ENCODE measurements around the gene RAPGEF4. TPM values are rescaled to one million over a fixed set of nuclear protein-coding genes. Genes with fewer than 3 reads are reported as not detected.

The RAPGEF4 gene
- total RNA-seq, 1 experiment from 2014 or later: 1.4 TPM

GRCh38 chr2:172806996-172807395 is 71.4 kb downstream of the RAPGEF4 start:
- H3K27ac ChIP-seq (ENCODE audit: insufficient read length, low read depth, low read length): no peak overlapping the region
- H2BK5ac ChIP-seq (ENCODE audit: insufficient read length, low read length): no peak overlapping the region
- H3K4me1 ChIP-seq (ENCODE audit: insufficient read depth, low read length): no peaks in the 10 kb centered on the region
- no peak overlapping the region for H3K18ac ChIP-seq (ENCODE audit: insufficient read length, low read depth, low read length)
- no CpG with 5 or more reads among the region's 6 CpGs for WGBS (ENCODE audit: extremely low coverage, insufficient read length, low lambda C conversion rate)
- H2BK12ac ChIP-seq (ENCODE audit: insufficient read length, low read depth, low read length): no peak overlapping the region
- no peak overlapping the region for H3K4ac ChIP-seq (ENCODE audit: low read depth, low read length)
- H3K79me1 ChIP-seq (ENCODE audit: insufficient read depth, low read depth, low read length, poor library complexity, severe bottlenecking): no peaks in the 10 kb centered on the region
- no peak overlapping the region for H4K8ac ChIP-seq (replicated peaks; ENCODE audit: insufficient read length, low read depth, low read length)
- TF ChIP-seq, protein P1, sequence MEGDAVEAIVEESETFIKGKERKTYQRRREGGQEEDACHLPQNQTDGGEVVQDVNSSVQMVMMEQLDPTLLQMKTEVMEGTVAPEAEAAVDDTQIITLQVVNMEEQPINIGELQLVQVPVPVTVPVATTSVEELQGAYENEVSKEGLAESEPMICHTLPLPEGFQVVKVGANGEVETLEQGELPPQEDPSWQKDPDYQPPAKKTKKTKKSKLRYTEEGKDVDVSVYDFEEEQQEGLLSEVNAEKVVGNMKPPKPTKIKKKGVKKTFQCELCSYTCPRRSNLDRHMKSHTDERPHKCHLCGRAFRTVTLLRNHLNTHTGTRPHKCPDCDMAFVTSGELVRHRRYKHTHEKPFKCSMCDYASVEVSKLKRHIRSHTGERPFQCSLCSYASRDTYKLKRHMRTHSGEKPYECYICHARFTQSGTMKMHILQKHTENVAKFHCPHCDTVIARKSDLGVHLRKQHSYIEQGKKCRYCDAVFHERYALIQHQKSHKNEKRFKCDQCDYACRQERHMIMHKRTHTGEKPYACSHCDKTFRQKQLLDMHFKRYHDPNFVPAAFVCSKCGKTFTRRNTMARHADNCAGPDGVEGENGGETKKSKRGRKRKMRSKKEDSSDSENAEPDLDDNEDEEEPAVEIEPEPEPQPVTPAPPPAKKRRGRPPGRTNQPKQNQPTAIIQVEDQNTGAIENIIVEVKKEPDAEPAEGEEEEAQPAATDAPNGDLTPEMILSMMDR (conservative IDR thresholded peaks at IDR 0.05): no peak
- Mint-ChIP-seq H3K4me1 (peaks cover 9 to 13% of the 10 kb centered on the region in 2 experiments), H3K4me3 (no peak overlapping the region), H3K36me3 (ENCODE audit: insufficient read depth in 1 of 3, low read depth in 3 of 3) (peaks cover 5 to 23% (median 22%) of the 10 kb centered on the region in 3 experiments; a peak in 6 of 7 replicates), H3K27ac (no peak overlapping the region), H3K9me3 (peaks cover 22 to 23% of the 10 kb centered on the region in 2 experiments), H3K27me3 (ENCODE audit: low read depth) (no peaks in the 10 kb centered on the region; the same call in 1 of the 2 replicates)
- H3K23me2 ChIP-seq (ENCODE audit: insufficient read length, low read depth, low read length, poor library complexity, severe bottlenecking): no peaks in the 10 kb centered on the region
- no peak overlapping the region for H3K9ac ChIP-seq (ENCODE audit: extremely low read depth, insufficient read length, low read length)
- no peak overlapping the region for H4K5ac ChIP-seq (ENCODE audit: insufficient read length, low read depth, low read length)
- no peak overlapping the region for H3K4me2 ChIP-seq (ENCODE audit: insufficient read depth, insufficient read length, low read length)
- no peak for DNase-seq
- no peak overlapping the region for H3K14ac ChIP-seq (ENCODE audit: insufficient read depth, low read length)
- no peaks in the 10 kb centered on the region for H3K27me3 ChIP-seq (ENCODE audit: insufficient read depth, low read length)
- no peak overlapping the region for H2AK5ac ChIP-seq (ENCODE audit: insufficient read length, low read length)
- no peaks in the 10 kb centered on the region for H3K9me3 ChIP-seq (ENCODE audit: control insufficient read depth, low read depth, low read length)
- H4K91ac ChIP-seq (ENCODE audit: insufficient read length, low read depth, low read length): no peak overlapping the region
- H2BK20ac ChIP-seq (ENCODE audit: low read depth, low read length, poor library complexity, severe bottlenecking): no peak overlapping the region
- H2AFZ ChIP-seq (ENCODE audit: low read length): no peak overlapping the region
- H3K23ac ChIP-seq (ENCODE audit: insufficient read length, low read depth, low read length): no peak overlapping the region
- no peaks in the 10 kb centered on the region for H3K79me2 ChIP-seq (ENCODE audit: insufficient read depth, low read length)
- no peak overlapping the region for H3T11ph ChIP-seq (ENCODE audit: low read length)
- H2BK120ac ChIP-seq (ENCODE audit: low read depth, low read length, poor library complexity, severe bottlenecking): no peak overlapping the region
- H3K56ac ChIP-seq (ENCODE audit: insufficient read length, low read depth, low read length): no peak overlapping the region
- H2BK15ac ChIP-seq (ENCODE audit: low read depth, low read length): no peak overlapping the region
- no peaks in the 10 kb centered on the region for H4K20me1 ChIP-seq (ENCODE audit: control insufficient read depth, insufficient read depth, insufficient read length)
